ENCODE results near the gene LRPAP1. TPM values are rescaled to one million over a fixed set of nuclear protein-coding genes. Genes with fewer than 3 reads are reported as not detected.

LRPAP1 gene
- total RNA-seq, 2 donors from 2014 or later: 157 to 214 TPM

DNA sequence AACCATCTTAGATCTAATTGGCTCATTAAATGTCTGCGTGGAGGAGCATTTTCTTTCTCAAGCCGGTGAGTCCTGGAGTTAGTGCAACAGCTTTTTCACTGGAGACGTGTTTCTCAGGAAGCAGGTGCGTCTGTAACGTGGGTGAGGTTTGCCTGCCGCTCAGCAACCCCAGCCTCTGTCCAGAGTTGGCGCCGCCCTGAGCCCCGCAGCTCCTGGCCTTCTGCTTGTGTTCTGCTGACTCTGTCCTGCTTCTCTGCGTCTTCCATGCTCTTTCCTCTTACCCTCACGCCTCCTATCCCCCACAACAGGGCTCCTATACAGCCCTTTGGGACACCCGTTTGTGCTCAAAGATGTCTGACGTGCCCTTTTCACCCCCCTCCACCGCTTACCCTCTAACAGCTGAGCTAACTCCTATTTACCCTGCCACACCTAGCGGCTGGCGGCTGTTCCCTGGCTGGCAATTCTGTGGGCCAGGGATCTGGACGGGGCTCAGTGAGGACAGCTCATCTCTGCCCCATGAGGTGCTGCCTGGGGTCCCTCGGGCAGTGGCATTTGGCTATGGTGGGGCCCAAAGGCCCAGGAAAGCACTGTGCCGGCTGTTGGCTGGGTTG, 50.3 kb downstream of the LRPAP1 start:
- Histone ChIP-seq H3K27me3 (peaks cover 22% of the 10 kb centered on the region), H3K9ac (ENCODE audit: low read depth in 2 of 2, low read length in 2 of 2) (no peak overlapping the region), H3K9me3 (no peaks in the 10 kb centered on the region), H3K4me1 (peaks cover 8% of the 10 kb centered on the region), H3K36me3 (no peaks in the 10 kb centered on the region), H3K27ac (no peak overlapping the region), H3K4me3 (no peak overlapping the region)
- TF ChIP-seq, protein P1, sequence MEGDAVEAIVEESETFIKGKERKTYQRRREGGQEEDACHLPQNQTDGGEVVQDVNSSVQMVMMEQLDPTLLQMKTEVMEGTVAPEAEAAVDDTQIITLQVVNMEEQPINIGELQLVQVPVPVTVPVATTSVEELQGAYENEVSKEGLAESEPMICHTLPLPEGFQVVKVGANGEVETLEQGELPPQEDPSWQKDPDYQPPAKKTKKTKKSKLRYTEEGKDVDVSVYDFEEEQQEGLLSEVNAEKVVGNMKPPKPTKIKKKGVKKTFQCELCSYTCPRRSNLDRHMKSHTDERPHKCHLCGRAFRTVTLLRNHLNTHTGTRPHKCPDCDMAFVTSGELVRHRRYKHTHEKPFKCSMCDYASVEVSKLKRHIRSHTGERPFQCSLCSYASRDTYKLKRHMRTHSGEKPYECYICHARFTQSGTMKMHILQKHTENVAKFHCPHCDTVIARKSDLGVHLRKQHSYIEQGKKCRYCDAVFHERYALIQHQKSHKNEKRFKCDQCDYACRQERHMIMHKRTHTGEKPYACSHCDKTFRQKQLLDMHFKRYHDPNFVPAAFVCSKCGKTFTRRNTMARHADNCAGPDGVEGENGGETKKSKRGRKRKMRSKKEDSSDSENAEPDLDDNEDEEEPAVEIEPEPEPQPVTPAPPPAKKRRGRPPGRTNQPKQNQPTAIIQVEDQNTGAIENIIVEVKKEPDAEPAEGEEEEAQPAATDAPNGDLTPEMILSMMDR (IDR thresholded peaks at IDR 0.05): no peak
- peak; percentile 63 for DNase-seq
- intact Hi-C loops (cut with DNase I): no loop called here

GRCh38 chr4:3481113-3481531, 51.1 kb downstream of the LRPAP1 start:
- TF ChIP-seq, protein P1 (IDR thresholded peaks at IDR 0.05): no peak
- no peak for DNase-seq
- H3K27me3 ChIP-seq: peaks cover 22% of the 10 kb centered on the region
- intact Hi-C loops (cut with DNase I): no loop called here
- H3K27ac ChIP-seq: no peak overlapping the region
- H3K4me1 ChIP-seq: peaks cover 8% of the 10 kb centered on the region
- H3K9me3 ChIP-seq: no peaks in the 10 kb centered on the region
- H3K4me3 ChIP-seq: no peak overlapping the region
- H3K36me3 ChIP-seq: no peaks in the 10 kb centered on the region
- H3K9ac ChIP-seq (ENCODE audit: low read depth in 2 of 2, low read length in 2 of 2): no peak overlapping the region

- no peak overlapping the region for H3K27ac ChIP-seq
- no peak overlapping the region for H3K4me3 ChIP-seq
- peaks cover 8% of the 10 kb centered on the region for H3K4me1 ChIP-seq
- intact Hi-C loops (cut with DNase I): no loop called here
- H3K9me3 ChIP-seq: no peaks in the 10 kb centered on the region
- peak; percentile 87 for DNase-seq
- H3K27me3 ChIP-seq: peaks cover 19% of the 10 kb centered on the region
- no peaks in the 10 kb centered on the region for H3K36me3 ChIP-seq
- H3K9ac ChIP-seq (ENCODE audit: low read depth in 2 of 2, low read length in 2 of 2): no peak overlapping the region
- TF ChIP-seq, protein P1 (IDR thresholded peaks at IDR 0.05): peak; percentile 99
Measured at GRCh38 chr4:3480528-3481112, 51.6 kb downstream of the LRPAP1 start.

DNA sequence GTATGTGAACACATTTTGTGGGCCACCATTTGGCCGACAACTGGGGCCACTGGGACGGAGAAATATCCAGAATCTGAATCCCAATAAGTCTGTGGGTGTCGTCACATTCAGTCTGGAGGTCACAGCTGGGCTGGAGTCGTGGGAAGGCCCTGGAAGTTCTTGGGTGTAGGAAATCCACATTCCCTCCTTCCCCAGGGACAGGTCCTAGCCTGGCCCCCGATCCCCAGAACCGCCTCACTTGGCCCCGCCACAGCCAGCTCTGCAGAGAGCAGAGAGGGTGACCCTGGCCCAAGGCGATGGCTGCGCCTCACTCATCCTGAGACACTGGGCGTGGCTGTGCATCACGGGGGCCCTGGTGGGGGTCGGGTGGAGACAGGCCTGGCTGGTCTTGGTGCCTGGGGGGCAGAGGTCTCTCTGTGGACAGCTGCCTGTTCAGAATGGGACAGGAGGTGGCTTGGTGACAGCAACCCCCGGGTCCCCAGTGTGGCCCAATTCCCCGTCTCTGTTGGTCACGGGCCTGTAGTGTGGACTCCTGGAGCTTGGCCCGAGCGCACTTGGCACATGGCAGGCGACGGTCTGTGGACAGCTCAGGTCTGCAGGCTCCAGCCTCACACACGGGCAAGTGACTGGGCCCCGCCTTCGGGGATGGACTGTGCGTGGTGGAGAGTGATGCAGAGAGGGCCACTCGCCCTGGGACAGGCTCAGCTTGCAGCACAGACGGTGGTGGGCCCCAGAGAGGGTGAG, 52.7 kb downstream of the LRPAP1 start:
- no peak overlapping the region for H3K4me3 ChIP-seq
- H3K4me1 ChIP-seq: peaks cover 5% of the 10 kb centered on the region
- intact Hi-C loops (cut with DNase I): no loop called here
- H3K27ac ChIP-seq: no peak overlapping the region
- peaks cover 8% of the 10 kb centered on the region for H3K27me3 ChIP-seq
- DNase-seq: no peak
- TF ChIP-seq, protein P1 (IDR thresholded peaks at IDR 0.05): no peak
- no peaks in the 10 kb centered on the region for H3K9me3 ChIP-seq
- H3K9ac ChIP-seq (ENCODE audit: low read depth in 2 of 2, low read length in 2 of 2): no peak overlapping the region
- no peaks in the 10 kb centered on the region for H3K36me3 ChIP-seq

- Histone ChIP-seq H3K27me3 (peaks cover under 1% of the 10 kb centered on the region), H3K27ac (no peak overlapping the region), H3K9ac (ENCODE audit: low read depth in 2 of 2, low read length in 2 of 2) (no peak overlapping the region), H3K36me3 (no peaks in the 10 kb centered on the region), H3K4me3 (no peak overlapping the region), H3K4me1 (no peaks in the 10 kb centered on the region), H3K9me3 (no peaks in the 10 kb centered on the region)
- no peak for DNase-seq
- TF ChIP-seq, protein P1 (IDR thresholded peaks at IDR 0.05): no peak
- intact Hi-C loops (cut with DNase I): no loop called here
Measured at GRCh38 chr4:3478446-3479357, 53.5 kb downstream of the LRPAP1 start.
